ENCODE data around the gene HSPG2. TPM values are rescaled to one million over a fixed set of nuclear protein-coding genes. Genes with fewer than 3 reads are reported as not detected.
A peak's percentile ranks its signal among the peaks of the same experiment; 100 is the strongest.

HSPG2 gene
- total RNA-seq, 4 donors from 2014 or later, result 311 to 1,021 (median 351) TPM

- Histone ChIP-seq H3K27me3 (peaks cover 13% of the 10 kb centered on the region), H3K9me3 (no peaks in the 10 kb centered on the region), H3K27ac (peak overlapping the region in 1 of 4 donors; percentile 54), H3K36me3 (peaks cover 0 to 33% of the 10 kb centered on the region in 2 donors), H3K4me3 (no peak overlapping the region), H3K4me1 (peaks cover 0 to 20% (median 7%) of the 10 kb centered on the region in 3 donors)
- peak; percentile 22 for ATAC-seq
- TF ChIP-seq POLR2AphosphoS5 (IDR thresholded peaks at IDR 0.05) (no peak), POLR2A (IDR thresholded peaks at IDR 0.05) (no peak), EP300 (IDR thresholded peaks at IDR 0.05) (no peak), CTCF (IDR thresholded peaks at IDR 0.05) (no peak)
- 20 to 45% methylated on average over 4 of the region's 10 CpGs for WGBS, 2 donors (ENCODE audit: low coverage in 1 of 2)
Observed at GRCh38 chr1:21818656-21819055, 118.5 kb downstream of the HSPG2 start.

- WGBS, 2 donors (ENCODE audit: low coverage in 1 of 2), result 73 to 100% methylated on average over 1 to 8 of the region's 8 CpGs
- Histone ChIP-seq H3K27me3 (peaks cover 22% of the 10 kb centered on the region), H3K4me1 (peaks cover 0 to 20% (median 7%) of the 10 kb centered on the region in 3 donors), H3K27ac (no peak overlapping the region), H3K36me3 (peaks cover 0 to 14% of the 10 kb centered on the region in 2 donors), H3K4me3 (no peak overlapping the region), H3K9me3 (no peaks in the 10 kb centered on the region)
- TF ChIP-seq CTCF (IDR thresholded peaks at IDR 0.05) (no peak), POLR2A (IDR thresholded peaks at IDR 0.05) (no peak), POLR2AphosphoS5 (IDR thresholded peaks at IDR 0.05) (no peak), EP300 (IDR thresholded peaks at IDR 0.05) (no peak)
- no peak for ATAC-seq
Observed at GRCh38 chr1:21816602-21817302, 120.4 kb downstream of the HSPG2 start.

GRCh38 chr1:21815724-21816321 lies 121.3 kb downstream of the HSPG2 start:
- no peak overlapping the region for H3K27ac ChIP-seq
- H3K4me1 ChIP-seq, result peaks cover 0 to 20% (median 7%) of the 10 kb centered on the region in 3 donors
- peak; percentile 61 for ATAC-seq
- H3K27me3 ChIP-seq, result peaks cover 22% of the 10 kb centered on the region
- H3K36me3 ChIP-seq, result peaks cover 0 to 5% of the 10 kb centered on the region in 2 donors
- WGBS, 2 donors (ENCODE audit: low coverage in 1 of 2), result 58 to 62% methylated on average over 7 to 9 of the region's 12 CpGs
- TF ChIP-seq CTCF (IDR thresholded peaks at IDR 0.05), result no peak
- peak; percentile 31 for TF ChIP-seq POLR2AphosphoS5 (IDR thresholded peaks at IDR 0.05)
- no peak overlapping the region for H3K4me3 ChIP-seq
- no peaks in the 10 kb centered on the region for H3K9me3 ChIP-seq

- H3K27me3 ChIP-seq, result peaks cover 22% of the 10 kb centered on the region
- H3K4me1 ChIP-seq, result peaks cover 0 to 20% (median 7%) of the 10 kb centered on the region in 3 donors
- H3K4me3 ChIP-seq, result no peak overlapping the region
- H3K9me3 ChIP-seq, result no peaks in the 10 kb centered on the region
- 89 to 91% methylated on average over 9 to 13 of the region's 15 CpGs for WGBS, 2 donors (ENCODE audit: low coverage in 1 of 2)
- TF ChIP-seq EP300 (IDR thresholded peaks at IDR 0.05), result no peak
- no peak for TF ChIP-seq POLR2AphosphoS5 (IDR thresholded peaks at IDR 0.05)
- TF ChIP-seq CTCF (IDR thresholded peaks at IDR 0.05), result no peak
- TF ChIP-seq POLR2A (IDR thresholded peaks at IDR 0.05), result no peak
- H3K36me3 ChIP-seq, result no peaks in the 10 kb centered on the region
- no peak for ATAC-seq
- H3K27ac ChIP-seq, result no peak overlapping the region
Observed at GRCh38 chr1:21814981-21815582, 122.0 kb downstream of the HSPG2 start.

Data from gastroesophageal sphincter (tissue), 4 donors.